OCI-LY1 (cell line): Measurements from ENCODE around the gene SNTB2.

Experiments
- CTCF ChIP-seq: fragments of 200-600 bp; sonication (generic), shearing (Covaris generic); IDR thresholded peaks from 2 replicates; pipeline ENCODE4 v1.5.1; 2017; ENCODE audit warnings: mild to moderate bottlenecking, antibody characterized with exemption, low read length, moderate library complexity, mixed read lengths
- EZH2 ChIP-seq: fragments of 200-600 bp; sonication (generic), shearing (Covaris generic); IDR thresholded peaks from 2 replicates; pipeline ENCODE4 v1.8.0; 2017; ENCODE audit warnings: borderline replicate concordance, mixed run types, mild to moderate bottlenecking, antibody characterized with exemption, low read length, moderate library complexity, mixed read lengths

GRCh38 chr16:69293401-69293800, 106.4 kb downstream of the SNTB2 start:
- TF ChIP-seq EZH2 (no peak), CTCF (no peak)
